SK-N-SH (cell line): ENCODE measurements around the gene OR1I1. TPM values are rescaled to one million over a fixed set of nuclear protein-coding genes. Genes with fewer than 3 reads are reported as not detected.

ENCODE experiments used
- CTCF ChIA-PET: fragments of 300-600, 350-600 bp; formaldehyde crosslinking; extraction: SDS; loops from one replicate; lab custom pipeline; 2021; lab: Yijun Ruan, JAX
- POLR2A ChIA-PET: fragments of 350-600 bp; sonication (Branson Sonifier 250); formaldehyde crosslinking; extraction: SDS; loops from one replicate; lab custom pipeline; 2020; ENCODE audit warnings: antibody characterized with exemption, inconsistent platforms; lab: Yijun Ruan, JAX
- DNase-seq: peaks from one replicate; pipeline ENCODE4 v3.0.0; 2012
- H2AFZ ChIP-seq: fragments of 200-600 bp; sonication (generic); 2 replicates; pipeline ENCODE4 v1.8.1; 2016; ENCODE audit warnings: antibody characterized with exemption, mild to moderate bottlenecking, low read depth
- H3F3A ChIP-seq: fragments of 200-600 bp; sonication (generic); replicated peaks from 2 replicates; pipeline ENCODE3; 2016; ENCODE audit warnings: antibody characterized with exemption, mild to moderate bottlenecking; ENCODE audit not compliant: insufficient read depth
- H3K27ac ChIP-seq, 2 experiments: fragments of 200-500 bp in 1 of 2; fragments of 200-600 bp in 1 of 2; sonication (Bioruptor generic) in 1 of 2; sonication (generic), shearing (Covaris generic) in 1 of 2; 2 replicates each; pipeline versions ENCODE4 v1.5.1 to v1.6.1; 2014 to 2016; ENCODE audit warnings: low read depth in 2 of 2, inconsistent platforms in 1 of 2, low read length in 1 of 2, mild to moderate bottlenecking in 1 of 2, mixed read lengths in 1 of 2
- H3K27me3 ChIP-seq: fragments of 200-600 bp; sonication (generic), shearing (Covaris generic); 2 replicates; pipeline ENCODE4 v1.6.1; 2016; ENCODE audit warnings: mixed run types; ENCODE audit not compliant: insufficient read depth
- H3K36me3 ChIP-seq, 2 experiments: fragments of 200-500 bp in 1 of 2; fragments of 200-600 bp in 1 of 2; sonication (Bioruptor generic) in 1 of 2; sonication (generic) in 1 of 2; replicated peaks in 1 of 2; 2 replicates each; pipeline versions ENCODE3 to v1.5.1; 2014 to 2016; ENCODE audit warnings: low read length in 1 of 2, mild to moderate bottlenecking in 1 of 2; ENCODE audit not compliant: insufficient read depth in 2 of 2, control insufficient read depth in 1 of 2
- H3K4me1 ChIP-seq, 2 experiments: fragments of 200-500 bp in 1 of 2; fragments of 200-600 bp in 1 of 2; sonication (Bioruptor generic) in 1 of 2; sonication (generic), shearing (Covaris generic) in 1 of 2; 2 replicates each; pipeline versions ENCODE4 v1.5.1 to v1.6.1; 2014 to 2016; ENCODE audit warnings: low read depth in 1 of 2, low read length in 1 of 2, mixed run types in 1 of 2; ENCODE audit not compliant: insufficient read depth in 2 of 2, control insufficient read depth in 1 of 2
- H3K4me2 ChIP-seq: fragments of 200-600 bp; sonication (generic), shearing (Covaris generic); 2 replicates; pipeline ENCODE4 v1.6.1; 2017; ENCODE audit warnings: mixed run types
- H3K4me3 ChIP-seq, 2 experiments: fragments of 200-500 bp in 1 of 2; fragments of 200-600 bp in 1 of 2; sonication (Bioruptor generic) in 1 of 2; sonication (generic), shearing (Covaris generic) in 1 of 2; 2 replicates each; pipeline versions ENCODE4 v1.5.1 to v1.8.1; 2014 to 2016; ENCODE audit warnings: low read depth in 2 of 2, inconsistent platforms in 1 of 2, low read length in 1 of 2, mild to moderate bottlenecking in 1 of 2, mixed read lengths in 1 of 2, moderate library complexity in 1 of 2
- H3K79me2 ChIP-seq: fragments of 200-600 bp; sonication (generic); 2 replicates; pipeline ENCODE4 v1.8.1; 2017; ENCODE audit warnings: mild to moderate bottlenecking; ENCODE audit not compliant: insufficient read depth
- H3K9ac ChIP-seq: fragments of 200-600 bp; sonication (generic); 2 replicates; pipeline ENCODE4 v1.6.1; 2017; ENCODE audit warnings: mixed run types
- H3K9me2 ChIP-seq: fragments of 200-600 bp; sonication (generic); 2 replicates; pipeline ENCODE4 v1.6.1; 2017; ENCODE audit warnings: mixed run types
- H3K9me3 ChIP-seq: fragments of 200-600 bp; sonication (generic); 2 replicates; pipeline ENCODE4 v1.6.1; 2017; ENCODE audit warnings: mixed run types, mild to moderate bottlenecking, moderate library complexity
- H4K20me1 ChIP-seq: fragments of 200-600 bp; sonication (generic); 2 replicates; pipeline ENCODE4 v1.6.1; 2017; ENCODE audit warnings: mild to moderate bottlenecking, mixed run types; ENCODE audit not compliant: insufficient read depth
- EZH2phosphoT487 ChIP-seq: fragments of 200-600 bp; sonication (generic); IDR thresholded peaks from 2 replicates; pipeline ENCODE4 v1.6.1; 2017; ENCODE audit warnings: low read depth, mixed run types, mild to moderate bottlenecking, antibody characterized with exemption, moderate library complexity, borderline replicate concordance
- JUND ChIP-seq: IDR thresholded peaks from 2 replicates; pipeline ENCODE4 v1.4.0; 2012
- MXI1 ChIP-seq: IDR thresholded peaks from 2 replicates; pipeline ENCODE4 v1.6.1; 2012; ENCODE audit warnings: mild to moderate bottlenecking, low read depth, low read length, improper control_type of control experiment
- NRF1 ChIP-seq: IDR thresholded peaks from 2 replicates; pipeline ENCODE4 v1.6.1; 2012; ENCODE audit warnings: low read depth, mild to moderate bottlenecking, low read length
- REST ChIP-seq: IDR thresholded peaks from 2 replicates; pipeline ENCODE4 v1.6.1; 2012; ENCODE audit warnings: mild to moderate bottlenecking, low read depth, low read length, moderate library complexity
- RFX5 ChIP-seq: IDR thresholded peaks from 2 replicates; pipeline ENCODE4 v1.6.1; 2012; ENCODE audit warnings: mild to moderate bottlenecking, improper control_type of control experiment, low read length
- RXRA ChIP-seq: IDR thresholded peaks from 2 replicates; pipeline ENCODE4 v1.4.0; 2012; ENCODE audit warnings: low read depth, mild to moderate bottlenecking, borderline replicate concordance
- SIN3A ChIP-seq: IDR thresholded peaks from 2 replicates; pipeline ENCODE4 v1.6.1; 2012; ENCODE audit warnings: low read depth, mild to moderate bottlenecking, low read length, moderate library complexity, borderline replicate concordance
- SMC3 ChIP-seq: IDR thresholded peaks from 2 replicates; pipeline ENCODE4 v1.6.1; 2012; ENCODE audit warnings: low read depth, low read length, improper control_type of control experiment
- TCF12 ChIP-seq: IDR thresholded peaks from 2 replicates; pipeline ENCODE4 v1.4.0; 2012
- USF2 ChIP-seq: fragments of 150-350 bp; IDR thresholded peaks from 2 replicates; pipeline ENCODE4 v1.6.1; 2017; ENCODE audit warnings: antibody characterized with exemption, low read length, low read depth, borderline replicate concordance
- WGBS: methylation state at CpG from one replicate; pipeline ENCODE4 v1.1.6; 2017; ENCODE audit warnings: low lambda C conversion rate; 5-methylcytosine and 5-hydroxymethylcytosine counted together
- polyA plus RNA-seq, 3 experiments: library from polyadenylated mRNA; depleted of rRNA; stranded (reverse); fragments of >200 nt; gene quantifications; 2 replicates each; pipeline ENCODE4 v1.2.3, GENCODE V29; 2012
- TF ChIP-seq, protein P1 (sequence below): IDR thresholded peaks from 2 replicates; pipeline ENCODE4; 2012
- TF ChIP-seq, protein P2 (sequence below): IDR thresholded peaks from 2 replicates; pipeline ENCODE4 v1.4.0; 2012; ENCODE audit warnings: low read depth, borderline replicate concordance
- TF ChIP-seq, protein P3 (sequence below): fragments of 200-600 bp; sonication (generic); IDR thresholded peaks from 2 replicates; pipeline ENCODE4 v1.6.1; 2017; ENCODE audit warnings: antibody characterized with exemption, mild to moderate bottlenecking, moderate library complexity
- TF ChIP-seq, protein P4 (sequence below): IDR thresholded peaks from 2 replicates; pipeline ENCODE4 v1.4.0; 2012; ENCODE audit warnings: low read depth, borderline replicate concordance

Gene OR1I1
- polyA plus RNA-seq, 1 of the 3 experiments (the other 2 are of a cell fraction): not detected

GRCh38 chr19:15093001-15093400 is 11.0 kb downstream of the OR1I1 start:
- Histone ChIP-seq H3K9me2 (no peaks in the 10 kb centered on the region), H4K20me1 (no peaks in the 10 kb centered on the region), H3K27ac (no peak overlapping the region), H3K4me1 (no peaks in the 10 kb centered on the region; a peak in 1 of 4 replicates), H3K4me2 (no peak overlapping the region), H3K36me3 (no peaks in the 10 kb centered on the region), H3K79me2 (no peaks in the 10 kb centered on the region), H3K27me3 (peaks cover 37% of the 10 kb centered on the region), H2AFZ (no peak overlapping the region), H3K4me3 (no peak overlapping the region), H3K9ac (no peak overlapping the region), H3K9me3 (no peaks in the 10 kb centered on the region), H3F3A (no peaks in the 10 kb centered on the region)
- ChIA-PET POLR2A (no interaction called here), CTCF (interaction anchor here (0.9 to 8.4 kb wide), 14 partner anchors 8 to 463 kb away, joined by 3 to 105 read pairs (median 12); partner anchors contain the start of gene OR1I1)
- 53% methylated on average over 2 of the region's 2 CpGs for WGBS
- DNase-seq: no peak
- TF ChIP-seq EZH2phosphoT487: no peak

GRCh38 chr19:15096223-15096622 is 14.2 kb downstream of the OR1I1 start:
- no peaks in the 10 kb centered on the region for H3K79me2 ChIP-seq
- H3K9me3 ChIP-seq: no peaks in the 10 kb centered on the region
- no peak for DNase-seq
- TF ChIP-seq, protein P1, sequence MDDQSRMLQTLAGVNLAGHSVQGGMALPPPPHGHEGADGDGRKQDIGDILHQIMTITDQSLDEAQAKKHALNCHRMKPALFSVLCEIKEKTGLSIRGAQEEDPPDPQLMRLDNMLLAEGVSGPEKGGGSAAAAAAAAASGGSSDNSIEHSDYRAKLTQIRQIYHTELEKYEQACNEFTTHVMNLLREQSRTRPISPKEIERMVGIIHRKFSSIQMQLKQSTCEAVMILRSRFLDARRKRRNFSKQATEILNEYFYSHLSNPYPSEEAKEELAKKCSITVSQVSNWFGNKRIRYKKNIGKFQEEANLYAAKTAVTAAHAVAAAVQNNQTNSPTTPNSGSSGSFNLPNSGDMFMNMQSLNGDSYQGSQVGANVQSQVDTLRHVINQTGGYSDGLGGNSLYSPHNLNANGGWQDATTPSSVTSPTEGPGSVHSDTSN: no peak
- no peak for TF ChIP-seq USF2
- TF ChIP-seq, protein P2, sequence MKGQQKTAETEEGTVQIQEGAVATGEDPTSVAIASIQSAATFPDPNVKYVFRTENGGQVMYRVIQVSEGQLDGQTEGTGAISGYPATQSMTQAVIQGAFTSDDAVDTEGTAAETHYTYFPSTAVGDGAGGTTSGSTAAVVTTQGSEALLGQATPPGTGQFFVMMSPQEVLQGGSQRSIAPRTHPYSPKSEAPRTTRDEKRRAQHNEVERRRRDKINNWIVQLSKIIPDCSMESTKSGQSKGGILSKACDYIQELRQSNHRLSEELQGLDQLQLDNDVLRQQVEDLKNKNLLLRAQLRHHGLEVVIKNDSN: no peak
- no peak for TF ChIP-seq SIN3A
- TF ChIP-seq, protein P3, sequence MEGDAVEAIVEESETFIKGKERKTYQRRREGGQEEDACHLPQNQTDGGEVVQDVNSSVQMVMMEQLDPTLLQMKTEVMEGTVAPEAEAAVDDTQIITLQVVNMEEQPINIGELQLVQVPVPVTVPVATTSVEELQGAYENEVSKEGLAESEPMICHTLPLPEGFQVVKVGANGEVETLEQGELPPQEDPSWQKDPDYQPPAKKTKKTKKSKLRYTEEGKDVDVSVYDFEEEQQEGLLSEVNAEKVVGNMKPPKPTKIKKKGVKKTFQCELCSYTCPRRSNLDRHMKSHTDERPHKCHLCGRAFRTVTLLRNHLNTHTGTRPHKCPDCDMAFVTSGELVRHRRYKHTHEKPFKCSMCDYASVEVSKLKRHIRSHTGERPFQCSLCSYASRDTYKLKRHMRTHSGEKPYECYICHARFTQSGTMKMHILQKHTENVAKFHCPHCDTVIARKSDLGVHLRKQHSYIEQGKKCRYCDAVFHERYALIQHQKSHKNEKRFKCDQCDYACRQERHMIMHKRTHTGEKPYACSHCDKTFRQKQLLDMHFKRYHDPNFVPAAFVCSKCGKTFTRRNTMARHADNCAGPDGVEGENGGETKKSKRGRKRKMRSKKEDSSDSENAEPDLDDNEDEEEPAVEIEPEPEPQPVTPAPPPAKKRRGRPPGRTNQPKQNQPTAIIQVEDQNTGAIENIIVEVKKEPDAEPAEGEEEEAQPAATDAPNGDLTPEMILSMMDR: no peak
- no peak for TF ChIP-seq JUND
- TF ChIP-seq REST: no peak
- no peak for TF ChIP-seq RXRA
- TF ChIP-seq, protein P4, sequence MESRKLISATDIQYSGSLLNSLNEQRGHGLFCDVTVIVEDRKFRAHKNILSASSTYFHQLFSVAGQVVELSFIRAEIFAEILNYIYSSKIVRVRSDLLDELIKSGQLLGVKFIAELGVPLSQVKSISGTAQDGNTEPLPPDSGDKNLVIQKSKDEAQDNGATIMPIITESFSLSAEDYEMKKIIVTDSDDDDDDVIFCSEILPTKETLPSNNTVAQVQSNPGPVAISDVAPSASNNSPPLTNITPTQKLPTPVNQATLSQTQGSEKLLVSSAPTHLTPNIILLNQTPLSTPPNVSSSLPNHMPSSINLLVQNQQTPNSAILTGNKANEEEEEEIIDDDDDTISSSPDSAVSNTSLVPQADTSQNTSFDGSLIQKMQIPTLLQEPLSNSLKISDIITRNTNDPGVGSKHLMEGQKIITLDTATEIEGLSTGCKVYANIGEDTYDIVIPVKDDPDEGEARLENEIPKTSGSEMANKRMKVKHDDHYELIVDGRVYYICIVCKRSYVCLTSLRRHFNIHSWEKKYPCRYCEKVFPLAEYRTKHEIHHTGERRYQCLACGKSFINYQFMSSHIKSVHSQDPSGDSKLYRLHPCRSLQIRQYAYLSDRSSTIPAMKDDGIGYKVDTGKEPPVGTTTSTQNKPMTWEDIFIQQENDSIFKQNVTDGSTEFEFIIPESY: no peak
- no peak for TF ChIP-seq NRF1
- no peak for TF ChIP-seq MXI1
- TF ChIP-seq RFX5: no peak
- no peak for TF ChIP-seq TCF12
- no peak for TF ChIP-seq SMC3
- TF ChIP-seq, all 33 proteins: peak for 0
- Histone ChIP-seq H3K4me2 (no peak overlapping the region), H3K4me3 (no peak overlapping the region), H3K36me3 (no peaks in the 10 kb centered on the region), H3K9me2 (no peaks in the 10 kb centered on the region), H3K9ac (no peak overlapping the region), H4K20me1 (no peaks in the 10 kb centered on the region), H3K27ac (no peak overlapping the region), H2AFZ (no peak overlapping the region), H3K4me1 (no peaks in the 10 kb centered on the region; a peak in 1 of 4 replicates), H3K27me3 (peaks cover 45% of the 10 kb centered on the region), H3F3A (no peaks in the 10 kb centered on the region)
- ChIA-PET POLR2A (no interaction called here), CTCF (interaction anchor here (0.6 kb wide), 1 partner anchor 11 kb away, joined by 3 read pairs; the partner anchor contains the start of gene SYDE1)
- 13% methylated on average over 3 of the region's 3 CpGs for WGBS
